Mammary microvascular endothelial cell (primary cell): Measurements from ENCODE around the gene PLPPR2. TPM values are rescaled to one million over a fixed set of nuclear protein-coding genes. Genes with fewer than 3 reads are reported as not detected.

Source experiments
- total RNA-seq: library from RNA; depleted of rRNA; stranded (reverse); fragments of >200 nt; gene quantifications from 2 replicates; pipeline ENCODE4 v1.2.3, GENCODE V29; 2015

Gene PLPPR2, protein sequence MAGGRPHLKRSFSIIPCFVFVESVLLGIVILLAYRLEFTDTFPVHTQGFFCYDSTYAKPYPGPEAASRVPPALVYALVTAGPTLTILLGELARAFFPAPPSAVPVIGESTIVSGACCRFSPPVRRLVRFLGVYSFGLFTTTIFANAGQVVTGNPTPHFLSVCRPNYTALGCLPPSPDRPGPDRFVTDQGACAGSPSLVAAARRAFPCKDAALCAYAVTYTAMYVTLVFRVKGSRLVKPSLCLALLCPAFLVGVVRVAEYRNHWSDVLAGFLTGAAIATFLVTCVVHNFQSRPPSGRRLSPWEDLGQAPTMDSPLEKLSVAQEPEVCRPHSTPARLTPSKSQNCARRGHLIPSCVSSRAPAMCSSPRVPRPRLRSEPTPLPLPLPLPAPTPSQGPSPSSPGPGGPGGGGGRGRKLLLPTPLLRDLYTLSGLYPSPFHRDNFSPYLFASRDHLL
- 8.4 and 17.1 TPM in 2 replicates for total RNA-seq

DNA sequence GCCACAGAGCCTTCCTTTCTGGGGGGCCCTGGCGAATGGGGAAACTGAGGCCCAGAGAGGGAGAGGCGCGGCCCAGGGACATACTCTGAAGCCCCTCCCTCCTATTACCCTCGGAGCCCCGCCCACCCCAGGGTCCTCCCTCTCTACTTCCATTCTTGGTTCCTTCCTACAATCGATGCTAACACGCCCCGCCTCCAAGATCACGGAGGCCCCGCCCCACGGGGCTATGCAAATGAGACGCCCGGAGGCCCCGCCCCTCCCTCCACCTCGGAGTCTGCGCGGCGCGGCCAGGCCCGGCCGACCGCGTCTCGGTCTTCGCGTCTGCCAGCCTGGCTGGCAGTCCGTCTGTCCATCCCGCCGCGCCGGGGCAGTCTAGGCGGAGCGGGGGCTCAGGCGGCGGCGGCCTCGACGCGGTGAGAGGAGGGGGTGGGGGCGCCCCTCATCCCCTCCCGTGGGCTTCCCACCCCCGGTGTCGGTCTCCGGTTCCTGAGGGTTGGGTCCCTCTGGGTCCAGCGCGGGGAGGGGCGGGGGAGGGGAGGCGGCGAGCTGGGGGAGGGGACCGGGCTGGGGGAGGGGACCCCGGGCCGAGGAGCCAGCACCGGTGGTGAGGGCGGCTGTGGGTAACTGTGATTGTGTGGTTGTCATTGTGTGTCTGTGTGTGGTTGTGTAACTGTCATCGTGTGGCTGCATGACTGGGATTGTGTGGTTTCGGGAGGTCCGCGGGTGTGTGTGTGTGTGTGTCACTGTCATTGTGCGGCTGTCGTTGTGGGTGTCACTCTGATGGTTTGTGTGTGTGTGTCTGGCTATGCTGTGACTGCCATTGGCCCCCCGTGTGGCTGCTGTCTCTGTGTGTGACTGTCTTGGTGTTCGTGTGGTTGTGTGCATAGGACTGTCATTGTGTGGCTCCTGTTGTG is at the start of gene PLPPR2:
TSS of gene PLPPR2 (plus strand) at position 273 of the 914 bp plus-strand sequence. CDS start 2,242 bp downstream, outside the sequence.

DNA sequence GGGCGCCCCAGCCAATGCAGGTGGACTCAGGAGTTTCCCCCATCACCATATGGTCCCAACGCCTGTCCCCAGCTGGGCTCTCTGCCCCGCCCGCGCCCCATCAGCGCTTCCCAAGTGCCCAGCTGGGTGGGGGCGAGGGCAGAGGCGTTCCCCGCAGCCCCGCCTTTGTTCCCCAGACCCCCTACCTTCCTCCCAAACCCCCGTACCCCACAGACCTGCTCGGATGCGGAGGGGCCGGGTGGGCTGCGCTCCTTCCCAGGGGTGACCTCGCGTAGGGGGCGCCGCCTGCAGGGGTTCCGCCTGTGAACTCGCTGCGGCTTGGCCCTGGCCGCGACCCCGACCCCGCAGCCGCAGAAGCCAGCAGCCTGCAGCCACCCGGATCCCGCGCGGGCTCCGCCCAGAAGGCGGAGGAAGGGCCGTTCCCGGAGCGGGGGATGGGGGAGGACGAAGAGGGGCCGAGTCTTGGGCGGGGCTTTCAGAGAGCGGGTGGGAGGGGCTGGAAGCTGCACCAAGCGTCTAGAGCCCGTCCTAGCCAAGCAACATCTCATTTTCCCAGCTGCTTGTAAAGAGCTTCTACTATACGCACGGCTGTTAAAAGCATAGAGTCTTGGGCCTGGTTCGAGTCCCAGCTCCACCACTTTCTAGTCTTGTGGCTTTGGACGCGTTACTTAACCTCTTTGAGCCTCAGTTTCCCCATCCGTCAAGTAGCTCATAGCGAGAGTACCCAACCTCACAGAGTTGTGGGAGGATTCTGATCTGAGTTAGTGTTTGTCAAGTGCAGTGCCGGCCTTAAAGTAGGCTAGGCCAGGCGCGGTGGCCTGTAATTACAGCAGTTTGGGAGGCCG is 15.8 kb upstream of the PLPPR2 start, which contains the start of gene RAB3D:
TSS of gene RAB3D (minus strand) at position 404 of the 845 bp plus-strand sequence. CDS start 2,258 bp downstream, outside the sequence.

DNA sequence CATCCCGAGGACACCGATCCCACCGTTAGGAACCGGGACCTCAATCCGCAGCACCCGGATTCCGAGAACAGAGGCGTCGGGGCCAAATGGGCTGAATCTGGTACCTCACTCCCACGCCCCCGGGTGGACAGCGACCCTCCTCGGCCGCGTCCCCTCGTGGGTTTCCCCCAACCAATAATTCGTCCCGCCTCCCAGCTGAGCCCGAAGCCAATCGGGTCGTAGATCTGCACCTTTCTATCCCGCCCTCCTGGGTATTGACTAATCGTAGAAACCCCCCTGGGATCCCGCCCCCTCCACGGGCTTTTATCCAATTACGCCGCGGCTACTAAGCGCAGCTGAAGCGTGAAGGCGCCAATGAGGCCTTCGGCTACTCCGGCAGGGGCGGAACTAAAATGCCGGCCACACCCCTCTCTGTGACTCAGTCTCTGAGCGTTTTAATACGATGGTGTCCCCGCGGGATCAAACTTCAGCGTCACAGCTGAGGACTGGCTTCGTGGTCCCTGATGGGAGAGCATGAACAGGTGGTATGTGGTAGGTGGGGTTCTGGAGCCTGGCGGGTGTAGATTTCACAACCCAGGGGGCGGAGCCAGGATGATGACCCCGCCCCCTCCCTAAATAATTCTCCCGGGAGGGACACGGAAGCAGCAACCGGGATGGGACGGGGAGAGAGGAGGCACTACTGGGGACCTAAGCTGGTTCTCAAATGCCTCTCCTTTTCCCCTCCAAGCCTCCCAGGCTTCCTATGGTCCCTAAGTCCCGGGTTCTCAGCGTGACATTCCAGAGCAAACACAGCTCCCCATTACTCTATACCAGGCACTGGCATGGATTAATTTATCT is 8.9 kb upstream of the PLPPR2 start, which contains the start of the genes CCDC159 and TMEM205:
TSS of gene CCDC159 (plus strand) at position 416 of the 837 bp plus-strand sequence. CDS start at position 504, 88 bp downstream.
TSS of gene TMEM205 (minus strand) at position 165 of the 837 bp plus-strand sequence. CDS start 649 bp downstream, outside the sequence.

DNA sequence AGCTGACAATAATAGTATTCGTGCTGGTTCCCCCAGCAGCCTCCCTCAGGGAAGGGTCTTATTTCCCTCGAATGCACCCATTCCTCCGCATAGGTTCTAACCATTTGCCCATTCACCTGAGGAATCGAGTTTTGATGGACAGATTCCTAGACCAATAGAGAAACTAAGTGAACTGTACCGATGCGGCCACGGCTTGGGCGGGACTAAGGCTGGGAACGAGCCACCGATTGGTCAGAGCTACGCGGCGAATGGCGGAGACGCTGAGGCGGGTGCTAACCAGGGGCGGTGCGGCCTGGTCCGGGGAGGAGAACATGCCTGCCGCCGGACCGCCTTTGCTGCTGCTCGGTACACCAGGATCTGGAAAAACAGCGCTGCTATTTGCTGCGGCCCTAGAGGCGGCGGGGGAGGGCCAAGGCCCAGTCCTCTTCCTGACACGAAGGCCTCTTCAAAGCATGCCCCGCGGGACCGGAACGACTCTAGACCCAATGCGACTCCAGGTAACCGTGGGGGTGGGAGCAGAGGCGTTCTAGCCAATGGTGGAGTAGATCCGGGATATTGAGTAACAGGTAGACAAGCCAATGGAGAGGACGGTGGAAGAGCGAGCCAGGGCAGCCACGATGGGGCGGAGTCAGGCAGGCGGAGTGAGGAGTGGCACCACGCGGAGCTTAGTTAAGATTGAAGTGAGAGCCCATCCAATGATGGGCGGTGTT is 19.4 kb downstream of the PLPPR2 start, which contains the start of gene SWSAP1:
TSS of gene SWSAP1 (plus strand) at position 234 of the 710 bp plus-strand sequence. CDS start at position 249, 15 bp downstream.

Other genes with a start within 250 kb of the PLPPR2 start
- gene SPC24, start 199.7 kb upstream of the PLPPR2 start, total RNA-seq, result 48.6 and 67.5 TPM in 2 replicates
- gene KANK2, start 157.9 kb upstream of the PLPPR2 start, total RNA-seq, result 42.7 and 63.6 TPM in 2 replicates
- gene ANGPTL8, start 115.8 kb upstream of the PLPPR2 start, total RNA-seq, result not detected in 2 replicates
- 124 and 133 TPM in 2 replicates for gene DOCK6, start 92.9 kb upstream of the PLPPR2 start, total RNA-seq
- gene TSPAN16, start 59.3 kb upstream of the PLPPR2 start, total RNA-seq, result not detected in 2 replicates
- 17.8 and 24.6 TPM in 2 replicates for gene RAB3D, start 15.8 kb upstream of the PLPPR2 start, total RNA-seq
- gene TMEM205, start 9.2 kb upstream of the PLPPR2 start, total RNA-seq, result 168 and 174 TPM in 2 replicates
- gene CCDC159, start 8.9 kb upstream of the PLPPR2 start, total RNA-seq, result 10.3 and 28.4 TPM in 2 replicates
- gene SWSAP1, start 19.2 kb downstream of the PLPPR2 start, total RNA-seq, result 2.5 and 3.9 TPM in 2 replicates
- 6.9 and 7.4 TPM in 2 replicates for gene EPOR, start 28.9 kb downstream of the PLPPR2 start, total RNA-seq
- gene RGL3, start 63.9 kb downstream of the PLPPR2 start, total RNA-seq, result 0.67 and 0.94 TPM in 2 replicates
- gene ODAD3, start 79.7 kb downstream of the PLPPR2 start, total RNA-seq, result 0.05 and 0.60 TPM in 2 replicates
- 167 and 174 TPM in 2 replicates for gene PRKCSH, start 80.2 kb downstream of the PLPPR2 start, total RNA-seq
- not detected in 2 replicates for gene ELAVL3, start 125.6 kb downstream of the PLPPR2 start, total RNA-seq
- gene ZNF653, start 150.4 kb downstream of the PLPPR2 start, total RNA-seq, result 5.1 and 9.3 TPM in 2 replicates
- 54.2 and 56.5 TPM in 2 replicates for gene ECSIT, start 173.7 kb downstream of the PLPPR2 start, total RNA-seq
- 0.20 TPM in 1 of 2 replicates, not detected in the other for gene CNN1, start 183.4 kb downstream of the PLPPR2 start, total RNA-seq
- gene ELOF1, start 203.8 kb downstream of the PLPPR2 start, total RNA-seq, result 29.0 and 36.3 TPM in 2 replicates
- 0.39 and 1.2 TPM in 2 replicates for gene ACP5, start 222.2 kb downstream of the PLPPR2 start, total RNA-seq
- 7.1 and 8.8 TPM in 2 replicates for gene ZNF627, start 242.1 kb downstream of the PLPPR2 start, total RNA-seq